Neural progenitor cell (in vitro differentiated cells): ENCODE data around the gene RCE1.

Experiments
- CTCF ChIP-seq: fragments of 200-600 bp; sonication (generic); IDR thresholded peaks from 2 replicates; pipeline ENCODE4 v1.5.1; 2017; ENCODE audit warnings: antibody characterized with exemption, mild to moderate bottlenecking
- EZH2phosphoT487 ChIP-seq: fragments of 200-600 bp; sonication (generic); IDR thresholded peaks from 2 replicates; pipeline ENCODE4 v1.6.1; 2017; ENCODE audit warnings: antibody characterized with exemption

- TF ChIP-seq CTCF (no peak), EZH2phosphoT487 (no peak)
Observed at GRCh38 chr11:66800720-66801428, 42.4 kb upstream of the RCE1 start.
